ENCODE results near the gene CPVL.
A peak's percentile ranks its signal among the peaks of the same experiment; 100 is the strongest.
"Not testable (repeated sequence)": the region's sequence is repeated elsewhere in the genome, so short reads cannot be mapped to it uniquely, and the experiment has no call there.

Gene CPVL

DNA sequence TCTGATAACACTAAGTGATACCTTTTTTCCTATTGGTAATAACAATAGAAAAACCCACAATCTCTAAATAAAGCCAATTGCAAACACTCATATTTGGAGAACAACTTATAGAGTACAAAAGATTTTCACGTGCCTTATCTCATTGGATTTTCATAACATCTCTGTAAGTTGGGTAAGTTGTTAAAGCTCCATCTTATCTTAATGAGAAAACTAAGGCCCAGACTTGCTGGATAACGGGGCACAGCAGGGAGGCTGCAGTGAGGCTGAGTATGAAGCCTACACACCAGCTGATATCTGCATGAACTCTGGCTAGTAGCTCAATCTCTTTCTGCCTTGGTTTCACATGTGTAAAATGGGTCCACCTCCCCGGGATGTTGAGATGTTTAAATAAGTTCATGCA, 26.8 kb downstream of the CPVL start:
- H4K20me1 ChIP-seq = no peaks in the 10 kb centered on the region
- H3K27ac ChIP-seq = no peak overlapping the region
- no peak for TF ChIP-seq Cebpa-rat (IDR thresholded peaks at IDR 0.05)
- no peak overlapping the region for H3K9ac ChIP-seq
- H3K9me3 ChIP-seq (replicated peaks in 1 of 11) = no peaks in the 10 kb centered on the region
- H3K4me2 ChIP-seq = no peak overlapping the region
- H3K27me3 ChIP-seq = peaks cover 0 to 33% (median 0%) of the 10 kb centered on the region in 11 experiments; a peak in 2 of 22 replicates
- H3K36me3 ChIP-seq = no peaks in the 10 kb centered on the region
- peaks cover 0 to 20% (median 13%) of the 10 kb centered on the region in 10 experiments; a peak in 18 of 20 replicates for H3K4me1 ChIP-seq
- H3K4me3 ChIP-seq = no peak overlapping the region

DNA sequence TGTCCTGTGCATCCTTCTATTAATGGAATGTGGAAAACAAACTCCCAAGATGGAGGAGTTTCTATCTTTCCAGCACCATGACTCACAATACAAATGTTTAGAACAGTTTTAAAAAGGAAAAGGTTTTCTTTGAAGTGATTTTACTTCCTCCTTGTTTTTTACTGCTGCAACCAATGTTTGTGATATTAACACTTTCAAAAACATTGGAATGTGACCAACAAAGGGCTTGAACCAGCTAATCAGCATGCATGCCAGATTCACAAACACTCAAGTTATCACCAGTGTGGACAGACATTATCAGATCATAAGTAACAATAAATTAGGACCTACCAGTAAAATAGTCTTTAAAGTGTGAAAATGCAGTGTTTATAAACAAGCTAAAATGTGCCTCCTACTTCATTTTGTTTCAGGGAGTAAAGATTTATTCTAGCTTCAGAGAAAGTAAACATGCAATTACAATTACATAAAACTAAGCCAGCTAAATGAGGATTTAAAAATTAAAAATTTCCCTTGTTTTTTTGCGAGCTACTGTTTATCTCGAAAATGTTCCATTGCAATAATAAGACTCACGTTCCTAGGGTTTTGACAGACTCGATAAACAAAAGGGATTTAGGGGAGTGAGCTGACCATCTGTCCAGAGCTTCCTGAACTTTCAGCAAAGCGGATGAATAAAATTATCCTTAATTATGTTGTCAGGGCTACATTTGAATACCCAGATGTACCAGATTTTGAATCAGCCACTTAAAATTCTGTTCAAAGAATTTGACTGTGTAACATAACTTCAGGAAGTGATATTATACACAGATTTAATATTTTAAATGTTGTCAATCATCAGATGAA, 29.8 kb downstream of the CPVL start:
- no peak for TF ChIP-seq Cebpa-rat (IDR thresholded peaks at IDR 0.05)
- Histone ChIP-seq H3K9ac (no peak overlapping the region), H3K4me2 (peak overlapping the region in 1 of 11 experiments; percentile 70; a peak in 3 of 22 replicates), H3K36me3 (no peaks in the 10 kb centered on the region), H3K9me3 (replicated peaks in 1 of 11) (no peaks in the 10 kb centered on the region), H3K27ac (no peak overlapping the region), H3K4me1 (peaks cover 17 to 46% (median 35%) of the 10 kb centered on the region in 10 experiments), H3K27me3 (peaks cover 0 to 58% (median 0%) of the 10 kb centered on the region in 11 experiments; a peak in 2 of 22 replicates), H4K20me1 (no peaks in the 10 kb centered on the region; a peak in 1 of 22 replicates), H3K4me3 (no peak overlapping the region)

DNA sequence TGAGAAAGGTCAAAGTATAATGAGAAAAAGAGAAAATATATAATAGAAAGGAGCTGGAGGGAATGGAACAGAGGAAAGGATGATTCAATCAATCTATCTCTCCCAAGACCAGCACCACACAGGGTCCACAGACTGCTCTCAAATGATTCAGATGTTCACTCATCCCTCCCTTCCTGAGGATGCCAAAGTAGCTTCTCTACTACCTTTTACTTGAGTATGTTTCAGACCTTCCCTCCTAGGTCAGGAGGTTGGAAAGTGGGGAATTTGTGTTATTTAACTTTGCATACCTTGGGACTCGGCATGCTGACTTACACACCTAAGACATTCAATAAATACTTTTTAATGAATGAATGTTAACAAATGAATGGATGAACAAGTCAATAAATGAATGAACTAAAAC, 30.6 kb downstream of the CPVL start:
- Histone ChIP-seq H3K4me2 (peak overlapping the region in 2 of 11 experiments; percentile 19 to 70; a peak in 5 of 22 replicates), H3K27me3 (peaks cover 0 to 59% (median 0%) of the 10 kb centered on the region in 11 experiments; a peak in 2 of 22 replicates), H3K9me3 (replicated peaks in 1 of 11) (no peaks in the 10 kb centered on the region; a peak in 1 of 22 replicates), H3K27ac (no peak overlapping the region), H3K4me3 (no peak overlapping the region), H3K36me3 (no peaks in the 10 kb centered on the region), H3K4me1 (peaks cover 17 to 47% (median 36%) of the 10 kb centered on the region in 10 experiments), H4K20me1 (no peaks in the 10 kb centered on the region; a peak in 1 of 22 replicates), H3K9ac (no peak overlapping the region)
- no peak for TF ChIP-seq Cebpa-rat (IDR thresholded peaks at IDR 0.05)

DNA sequence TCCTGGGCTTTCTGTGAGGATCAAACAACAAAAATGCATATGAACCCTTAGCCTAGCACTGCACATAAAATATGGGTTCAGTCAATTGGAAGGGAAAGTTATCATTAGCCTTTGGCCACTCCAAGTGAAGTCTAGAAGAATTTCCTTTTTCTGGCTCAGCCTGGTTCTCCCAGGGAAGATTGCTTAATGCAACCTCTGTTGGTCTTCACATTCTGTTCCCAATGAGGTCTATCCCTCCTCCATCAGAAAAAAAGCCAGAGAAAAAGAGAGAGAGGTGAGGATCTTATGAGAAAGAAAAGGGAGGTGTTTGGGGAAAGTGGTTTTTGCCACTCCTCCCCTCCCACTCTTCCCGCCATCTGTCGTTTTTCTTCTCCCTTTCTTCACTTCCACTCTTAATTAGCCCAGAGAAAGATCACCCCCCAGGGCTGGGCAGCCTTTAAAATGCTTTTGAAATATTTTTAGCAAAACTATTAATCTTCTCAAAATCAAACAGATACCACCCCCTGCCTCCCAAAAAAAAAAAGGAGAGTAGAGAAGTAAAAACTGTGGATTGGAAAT, 31.1 kb downstream of the CPVL start:
- Histone ChIP-seq H3K4me1 (peaks cover 18 to 52% (median 40%) of the 10 kb centered on the region in 10 experiments), H3K27me3 (peaks cover 0 to 59% (median 0%) of the 10 kb centered on the region in 11 experiments; a peak in 2 of 22 replicates), H3K4me3 (no peak overlapping the region), H3K9me3 (replicated peaks in 1 of 11) (no peaks in the 10 kb centered on the region; a peak in 1 of 22 replicates), H3K9ac (no peak overlapping the region), H4K20me1 (no peaks in the 10 kb centered on the region; a peak in 1 of 22 replicates), H3K36me3 (no peaks in the 10 kb centered on the region), H3K27ac (no peak overlapping the region), H3K4me2 (peak overlapping the region in 3 of 11 experiments; percentile 55 to 70 (median 61); a peak in 4 of 22 replicates)
- no peak for TF ChIP-seq Cebpa-rat (IDR thresholded peaks at IDR 0.05)

DNA sequence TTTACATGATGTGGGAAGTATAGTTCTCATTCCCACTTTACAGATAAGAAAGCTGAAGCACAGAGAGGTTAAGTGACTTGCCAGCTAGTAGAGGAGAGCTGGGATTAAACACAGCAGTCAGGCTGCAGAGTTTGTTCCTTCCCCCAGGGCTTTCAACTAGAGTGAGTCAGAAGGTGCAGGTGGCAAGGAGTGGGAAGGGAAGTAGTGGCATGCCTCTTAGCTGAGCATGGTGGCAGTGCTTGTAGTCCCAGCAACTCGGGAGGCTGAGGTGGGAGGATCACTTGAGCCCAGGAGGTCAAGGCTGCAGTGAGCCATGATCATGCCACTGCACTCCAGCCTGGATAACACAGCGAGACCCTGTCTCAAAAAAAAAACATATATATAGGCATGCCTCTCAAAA, 32.1 kb downstream of the CPVL start:
- H3K4me1 ChIP-seq = peaks cover 28 to 62% (median 49%) of the 10 kb centered on the region in 10 experiments
- not testable (repeated sequence) for H3K9me3 ChIP-seq (replicated peaks in 1 of 11); H3K36me3 ChIP-seq; H3K4me3 ChIP-seq; H3K9ac ChIP-seq; H4K20me1 ChIP-seq
- peak overlapping the region in 4 of 11 experiments; percentile 19 to 44 (median 30); a peak in 1 of 22 replicates for H3K27ac ChIP-seq
- peaks cover 0 to 58% (median 0%) of the 10 kb centered on the region in 11 experiments; a peak in 2 of 22 replicates for H3K27me3 ChIP-seq
- H3K4me2 ChIP-seq = peak overlapping the region; percentile 14 to 79 (median 61); a peak in 21 of 22 replicates

DNA sequence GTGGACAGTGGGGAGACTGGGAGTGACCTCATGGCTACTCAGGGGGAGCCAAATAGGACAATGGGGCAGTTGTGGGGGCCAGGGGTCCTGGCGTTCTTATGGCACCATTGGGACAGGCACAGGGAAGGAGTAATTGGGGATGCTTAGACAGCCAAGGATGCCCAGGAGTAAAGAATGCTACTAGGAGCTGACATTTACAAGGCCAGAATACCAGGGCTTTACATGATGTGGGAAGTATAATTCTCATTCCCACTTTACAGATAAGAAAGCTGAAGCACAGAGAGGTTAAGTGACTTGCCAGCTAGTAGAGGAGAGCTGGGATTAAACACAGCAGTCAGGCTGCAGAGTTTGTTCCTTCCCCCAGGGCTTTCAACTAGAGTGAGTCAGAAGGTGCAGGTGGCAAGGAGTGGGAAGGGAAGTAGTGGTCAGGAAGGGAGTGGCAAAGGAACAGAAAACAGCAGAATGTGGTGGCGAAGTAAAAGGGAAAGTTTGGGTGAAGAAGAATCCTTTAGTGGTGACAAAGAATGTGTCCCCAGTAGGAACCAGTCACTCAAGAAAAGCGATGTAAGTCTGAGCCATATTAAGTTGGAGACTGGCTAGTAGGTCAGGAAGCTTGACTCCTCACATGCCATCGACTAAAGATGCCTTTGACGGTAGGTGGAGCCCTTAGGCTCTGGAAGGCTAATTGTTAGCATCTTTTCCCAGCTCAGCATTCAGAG, 32.8 kb downstream of the CPVL start:
- Histone ChIP-seq H4K20me1 (no peaks in the 10 kb centered on the region; a peak in 1 of 22 replicates), H3K9me3 (replicated peaks in 1 of 11) (no peaks in the 10 kb centered on the region; a peak in 1 of 22 replicates), H3K27ac (peak overlapping the region in 4 of 11 experiments; percentile 19 to 44 (median 30); a peak in 2 of 22 replicates), H3K27me3 (peaks cover 0 to 51% (median 0%) of the 10 kb centered on the region in 11 experiments; a peak in 2 of 22 replicates), H3K4me3 (no peak overlapping the region), H3K4me2 (peak overlapping the region; percentile 14 to 79 (median 61)), H3K4me1 (peaks cover 31 to 67% (median 52%) of the 10 kb centered on the region in 10 experiments), H3K36me3 (no peaks in the 10 kb centered on the region), H3K9ac (no peak overlapping the region)
- no peak for TF ChIP-seq Cebpa-rat (IDR thresholded peaks at IDR 0.05)

DNA sequence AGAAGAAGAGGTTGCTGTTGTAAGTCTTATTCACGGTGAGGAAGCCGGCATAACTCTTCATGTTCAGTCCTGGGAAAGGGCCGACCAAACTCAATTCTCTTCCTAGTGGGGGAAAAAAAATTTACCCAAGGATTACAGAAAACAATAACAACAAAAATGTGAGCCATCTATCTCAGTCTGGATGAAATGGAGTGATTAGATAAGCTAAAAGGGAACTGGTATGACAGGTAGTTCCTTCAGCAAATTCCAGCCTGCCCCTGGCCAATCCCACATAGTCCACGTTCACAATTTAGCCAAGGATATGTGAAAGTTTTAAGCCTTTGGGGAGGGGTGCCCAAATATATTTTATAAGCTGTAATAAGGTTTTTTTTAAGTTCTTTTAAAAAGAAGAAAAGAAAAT, 33.6 kb downstream of the CPVL start:
- Histone ChIP-seq H3K4me2 (peak overlapping the region in 6 of 11 experiments; percentile 55 to 79 (median 62); a peak in 9 of 22 replicates), H3K4me1 (peaks cover 31 to 67% (median 52%) of the 10 kb centered on the region in 10 experiments), H3K27ac (no peak overlapping the region), H3K4me3 (no peak overlapping the region), H4K20me1 (no peaks in the 10 kb centered on the region; a peak in 1 of 22 replicates), H3K27me3 (peaks cover 0 to 57% (median 0%) of the 10 kb centered on the region in 11 experiments; a peak in 2 of 22 replicates), H3K9me3 (replicated peaks in 1 of 11) (no peaks in the 10 kb centered on the region; a peak in 1 of 22 replicates), H3K36me3 (no peaks in the 10 kb centered on the region), H3K9ac (no peak overlapping the region)
- TF ChIP-seq Cebpa-rat (IDR thresholded peaks at IDR 0.05) = no peak

DNA sequence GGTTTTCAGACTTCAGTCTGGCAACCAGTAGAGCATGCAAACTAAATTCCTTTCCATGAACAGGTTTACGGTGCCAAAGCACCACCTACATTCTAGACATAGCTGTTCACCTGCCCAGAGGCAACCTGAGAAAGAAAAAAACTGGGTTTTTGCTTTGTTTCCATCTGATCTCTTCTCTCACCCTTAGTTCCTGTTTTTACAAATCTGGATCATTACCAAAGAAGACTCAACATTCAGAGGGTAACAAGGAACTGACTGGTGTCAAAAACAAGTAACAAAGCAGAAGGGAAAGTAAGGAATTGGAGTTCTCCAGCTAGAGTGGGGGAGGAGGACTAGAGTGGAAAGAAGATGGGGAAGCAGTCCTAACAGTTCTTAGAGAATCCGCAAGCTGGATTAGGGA, 36.4 kb downstream of the CPVL start:
- Histone ChIP-seq H3K27me3 (peaks cover 0 to 49% (median 0%) of the 10 kb centered on the region in 11 experiments; a peak in 3 of 22 replicates), H3K4me2 (peak overlapping the region; percentile 2 to 73 (median 40); a peak in 16 of 22 replicates), H3K4me3 (no peak overlapping the region), H3K27ac (peak overlapping the region in 2 of 11 experiments; percentile 6 to 13; a peak in 2 of 22 replicates), H3K36me3 (no peaks in the 10 kb centered on the region), H3K9ac (no peak overlapping the region; a peak in 1 of 22 replicates), H4K20me1 (peaks cover 0 to 5% (median 0%) of the 10 kb centered on the region in 11 experiments; a peak in 1 of 22 replicates), H3K4me1 (peaks cover 31 to 54% (median 39%) of the 10 kb centered on the region in 10 experiments), H3K9me3 (replicated peaks in 1 of 11) (no peaks in the 10 kb centered on the region; a peak in 1 of 22 replicates)
- TF ChIP-seq Cebpa-rat (IDR thresholded peaks at IDR 0.05) = no peak
